GM19043 (cell line): Measurements from ENCODE around the gene CC2D1A.

ENCODE experiments used
- ATAC-seq: cut with Tn5 transposase; IDR thresholded peaks from one replicate; pipeline ENCODE4 v1.9.1; 2021; ENCODE audit warnings: low read depth; ENCODE audit not compliant: unreplicated experiment

The CC2D1A gene

DNA sequence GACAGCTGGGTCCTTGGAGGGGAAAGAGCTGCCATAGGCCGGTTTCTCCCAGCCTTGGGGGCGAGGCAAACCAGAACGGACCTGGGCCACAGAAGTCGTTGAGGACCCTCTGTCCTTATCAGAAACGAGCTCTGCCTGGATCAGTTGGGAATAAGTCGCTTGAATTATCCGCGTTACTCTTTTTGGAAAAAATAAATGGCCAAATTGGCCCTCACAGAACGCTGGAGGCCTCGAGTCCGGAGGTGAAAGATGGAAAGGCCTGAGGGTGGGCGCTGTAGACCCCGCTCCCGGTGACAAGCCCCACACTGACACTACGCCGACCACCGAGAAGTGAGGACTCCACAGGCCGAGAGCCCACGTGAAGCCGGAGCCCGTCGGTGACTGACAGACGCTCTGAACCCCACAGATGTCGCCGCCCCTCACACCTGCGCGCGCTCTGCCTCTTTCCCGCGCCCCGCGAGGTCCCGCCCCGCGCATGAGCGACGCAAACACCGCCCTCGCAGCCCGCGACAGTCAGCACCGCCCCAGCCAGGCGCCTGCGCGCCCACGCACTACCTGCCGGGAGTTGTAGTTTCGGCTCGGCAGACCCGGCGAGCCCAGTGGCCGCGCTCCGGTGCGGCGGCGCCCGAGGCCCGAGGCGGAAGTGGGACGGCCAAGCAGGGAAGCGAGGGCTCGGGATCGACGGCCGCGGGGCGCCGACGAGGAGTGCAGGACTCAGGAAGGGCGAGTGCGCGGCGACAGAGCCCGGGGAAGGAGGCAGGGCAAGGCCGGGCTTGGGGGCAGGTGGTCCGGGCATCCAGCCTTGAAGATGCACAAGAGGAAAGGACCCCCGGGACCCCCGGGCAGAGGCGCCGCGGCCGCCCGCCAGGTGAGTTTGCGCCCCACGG is at the start of gene CC2D1A, which contains the start of gene BRME1:
CC2D1A (plus strand) TSS at position 568 of the 887 bp plus-strand sequence; CDS start at position 809, 241 bp downstream.
BRME1 (minus strand) TSS at position 484 of the 887 bp plus-strand sequence. CDS start 1,225 bp downstream, outside the sequence.
- peak; percentile 80 for ATAC-seq

DNA sequence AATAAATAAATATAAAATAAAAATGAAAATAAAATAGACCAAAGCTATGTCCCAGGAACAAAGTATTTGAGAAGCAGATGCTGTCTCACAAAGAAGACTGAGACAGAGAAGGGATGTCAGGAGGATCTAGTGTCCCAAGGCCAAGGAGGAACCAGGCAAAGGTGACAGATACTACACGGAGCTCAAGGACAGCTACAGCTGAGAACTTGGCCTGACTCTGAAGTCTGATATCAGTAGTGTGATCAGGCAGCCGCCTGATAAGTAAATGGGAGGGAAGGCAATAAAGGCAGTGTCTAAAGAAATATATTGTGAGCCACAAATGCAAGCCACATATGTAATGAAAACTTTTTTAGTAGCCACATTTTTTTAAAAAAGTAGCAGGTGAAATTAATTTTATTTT is 49.5 kb upstream of the CC2D1A start:
- ATAC-seq: no peak

DNA sequence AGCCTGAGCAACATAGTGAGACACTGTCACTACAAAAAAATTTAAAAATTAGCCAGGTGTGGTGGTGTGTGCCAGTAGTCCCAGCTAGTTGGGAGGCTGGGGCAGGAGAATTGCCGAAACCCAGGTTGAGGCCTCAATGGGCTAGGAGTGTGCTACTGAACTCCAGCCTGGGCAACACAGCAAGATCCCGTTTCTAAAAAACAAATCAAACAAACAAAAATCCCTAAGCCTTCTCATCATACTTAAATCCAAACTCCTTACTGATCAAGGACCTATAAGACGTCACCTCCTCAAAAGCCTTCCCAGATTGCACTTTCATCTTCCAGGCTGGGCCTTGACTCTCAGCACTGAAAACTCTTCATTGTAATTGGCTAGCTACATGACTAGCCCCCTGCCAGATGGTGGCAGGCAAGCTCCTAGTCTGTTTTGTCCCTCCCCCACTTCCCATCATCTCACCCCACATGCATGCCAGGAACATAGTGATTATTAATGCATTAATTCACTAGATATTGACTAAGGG is 46.6 kb upstream of the CC2D1A start:
- ATAC-seq: no peak

DNA sequence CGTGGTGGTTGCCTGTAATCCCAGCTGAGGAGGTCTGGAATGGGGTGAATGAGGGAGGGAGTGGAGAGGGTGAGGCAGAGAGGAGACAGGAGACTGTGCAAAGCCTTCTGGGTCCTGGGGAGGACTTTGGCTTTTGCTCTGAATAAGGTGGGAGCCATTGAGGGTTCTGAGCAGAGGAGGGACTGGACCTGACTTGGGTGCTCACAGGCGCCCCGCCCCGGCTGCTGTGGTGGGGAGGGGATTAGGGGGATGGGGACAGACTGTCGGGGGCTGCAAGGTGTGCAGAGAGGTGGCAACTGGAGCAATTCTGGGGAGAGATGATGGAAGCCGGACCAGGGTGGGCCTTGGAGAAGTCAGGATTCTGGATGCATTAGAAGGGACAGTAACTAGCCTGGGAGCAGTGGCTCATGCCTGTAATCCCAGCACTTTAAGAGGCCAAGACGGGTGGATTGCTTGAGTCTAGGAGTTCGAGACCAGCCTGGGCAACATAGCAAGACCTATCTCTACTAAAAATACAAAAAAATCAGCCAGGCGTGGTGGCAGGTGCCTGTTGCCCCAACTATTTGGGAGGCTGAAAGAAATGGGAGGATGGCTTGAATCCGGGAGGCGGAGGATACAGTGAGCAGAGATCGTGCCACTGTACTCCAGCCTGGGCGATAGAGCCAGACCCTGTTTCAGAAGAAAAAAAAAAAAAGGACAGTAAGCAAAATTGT is 45.2 kb upstream of the CC2D1A start:
- ATAC-seq: no peak

DNA sequence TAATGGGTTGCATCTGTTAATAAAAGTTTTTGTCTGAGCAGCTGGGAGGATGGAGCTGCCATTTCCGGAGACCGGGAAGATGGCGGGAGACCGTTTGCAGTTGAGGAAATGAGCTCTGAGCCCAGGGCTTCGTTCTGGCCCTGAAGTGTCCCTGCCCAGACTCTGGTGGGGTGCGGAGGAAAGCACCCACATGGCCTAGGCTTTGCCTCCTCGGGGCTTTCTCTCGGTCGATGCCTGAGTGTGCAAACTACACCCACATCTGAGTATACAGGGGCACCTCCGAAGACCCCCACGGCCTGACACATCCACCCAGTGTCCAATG is 44.6 kb upstream of the CC2D1A start:
- ATAC-seq: peak; percentile 15

DNA sequence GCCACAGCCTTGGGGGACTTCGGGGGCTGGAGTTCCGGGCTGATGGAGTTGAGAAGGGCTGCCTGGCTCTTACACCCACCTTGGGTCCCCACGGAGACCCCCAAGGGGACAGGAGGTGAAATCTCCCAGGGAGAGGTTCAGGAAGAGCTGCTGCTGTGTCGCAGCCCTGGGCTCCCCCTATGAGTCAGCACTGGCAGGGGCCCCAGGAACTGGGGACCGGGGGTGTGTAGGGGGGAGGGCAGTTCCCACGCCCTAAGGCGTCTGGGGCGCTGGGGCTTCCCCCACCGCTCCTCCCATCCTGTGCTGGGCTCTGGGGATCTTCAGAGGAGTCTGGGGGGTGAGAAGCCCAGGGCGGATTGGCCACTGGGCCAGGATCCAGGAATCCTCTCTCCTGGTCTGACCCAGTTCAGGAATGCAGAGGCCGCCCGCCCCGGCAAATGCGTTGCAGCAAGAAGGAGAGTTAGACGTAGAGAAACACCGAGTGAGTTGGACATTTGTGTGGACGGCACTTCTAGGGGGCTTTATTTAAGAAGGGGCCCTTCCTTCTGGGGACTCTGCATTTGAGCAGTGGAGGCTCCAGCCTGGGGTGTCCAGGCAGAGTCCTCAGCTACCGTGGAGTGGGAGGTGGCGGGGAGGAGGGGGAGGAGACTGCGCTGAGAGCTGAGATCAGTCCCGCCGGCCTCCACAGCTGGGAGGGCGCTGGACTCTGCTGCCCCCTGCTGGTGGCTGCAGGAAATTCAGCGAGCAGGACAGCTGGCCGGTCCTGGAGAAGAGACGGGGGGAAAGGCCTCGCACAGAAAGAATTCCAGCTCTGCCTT is 44.1 kb upstream of the CC2D1A start:
- ATAC-seq: peak; percentile 73

DNA sequence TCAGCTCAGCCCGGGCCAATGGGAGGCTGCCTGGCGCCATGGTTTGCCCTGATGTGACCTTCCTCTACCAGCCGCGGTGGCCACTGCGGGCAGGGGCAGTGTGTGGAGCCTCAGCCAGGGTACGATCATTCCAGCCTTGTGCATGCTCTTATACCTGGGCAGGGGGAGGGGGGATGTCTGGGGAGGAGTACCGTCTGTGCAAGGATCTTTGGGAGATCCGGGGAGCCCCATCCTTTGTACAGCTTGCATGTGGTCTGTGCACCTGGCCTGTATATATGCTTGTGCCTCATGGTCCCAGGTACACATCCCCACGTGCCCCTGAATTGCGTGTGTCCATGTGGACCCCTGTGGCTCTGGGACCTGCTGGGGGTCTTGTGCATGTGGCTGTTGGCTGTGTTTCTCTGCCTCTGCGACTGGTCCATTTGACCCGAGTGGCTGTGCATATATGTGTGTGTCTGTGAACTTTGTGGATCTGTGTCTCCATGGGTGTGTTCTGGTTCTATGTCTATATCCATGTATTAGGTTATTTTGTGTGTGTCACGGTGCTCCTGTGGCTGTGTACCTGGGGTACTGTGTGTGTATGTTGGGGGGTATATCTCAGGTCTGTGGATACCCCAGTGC is 41.8 kb upstream of the CC2D1A start:
- no peak for ATAC-seq

DNA sequence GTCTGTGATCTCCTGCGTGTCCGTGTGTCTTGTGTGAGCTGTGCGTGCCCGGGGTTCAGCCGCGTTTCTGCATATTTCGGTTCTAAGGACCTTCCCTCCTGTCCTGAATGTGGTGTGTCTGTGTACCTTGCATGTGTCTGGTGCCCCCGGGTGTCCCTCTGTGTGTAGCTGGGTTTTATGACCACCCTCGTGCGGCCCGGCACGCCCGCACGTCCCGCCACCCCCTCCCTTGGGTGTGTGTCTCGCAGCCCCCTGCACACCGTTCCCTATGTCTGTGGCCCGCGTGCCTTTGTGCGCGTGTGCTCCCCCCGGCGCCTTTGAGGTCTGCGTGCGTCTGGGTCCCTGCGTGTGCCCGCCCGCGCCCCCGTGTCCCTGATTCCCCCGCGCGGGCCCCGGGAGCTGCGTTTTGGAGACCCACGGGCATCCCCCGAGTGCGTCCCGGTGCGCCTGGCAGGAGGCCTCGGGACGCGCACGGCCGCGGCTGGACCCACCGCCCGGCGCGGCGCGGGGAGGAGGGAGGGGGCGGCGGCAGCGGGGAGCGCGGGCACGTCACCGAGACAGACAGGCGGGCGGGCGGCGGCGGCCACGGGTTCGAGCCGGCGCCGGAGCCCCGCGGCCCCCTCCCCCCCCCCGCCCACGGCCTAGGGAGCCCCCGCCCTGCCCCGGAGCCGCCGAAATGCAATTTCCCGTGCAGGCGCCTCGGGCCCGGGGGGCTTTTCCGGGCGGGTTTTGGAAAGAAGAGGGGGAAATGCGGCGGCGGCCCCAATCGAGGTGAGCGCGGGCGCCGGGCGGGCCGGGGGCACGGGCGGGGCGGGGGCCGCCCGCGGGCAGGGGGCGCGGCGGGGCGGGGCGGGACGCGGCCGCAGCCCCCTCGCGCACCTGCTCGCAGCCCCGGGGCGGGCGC is 41.1 kb upstream of the CC2D1A start:
- no peak for ATAC-seq

DNA sequence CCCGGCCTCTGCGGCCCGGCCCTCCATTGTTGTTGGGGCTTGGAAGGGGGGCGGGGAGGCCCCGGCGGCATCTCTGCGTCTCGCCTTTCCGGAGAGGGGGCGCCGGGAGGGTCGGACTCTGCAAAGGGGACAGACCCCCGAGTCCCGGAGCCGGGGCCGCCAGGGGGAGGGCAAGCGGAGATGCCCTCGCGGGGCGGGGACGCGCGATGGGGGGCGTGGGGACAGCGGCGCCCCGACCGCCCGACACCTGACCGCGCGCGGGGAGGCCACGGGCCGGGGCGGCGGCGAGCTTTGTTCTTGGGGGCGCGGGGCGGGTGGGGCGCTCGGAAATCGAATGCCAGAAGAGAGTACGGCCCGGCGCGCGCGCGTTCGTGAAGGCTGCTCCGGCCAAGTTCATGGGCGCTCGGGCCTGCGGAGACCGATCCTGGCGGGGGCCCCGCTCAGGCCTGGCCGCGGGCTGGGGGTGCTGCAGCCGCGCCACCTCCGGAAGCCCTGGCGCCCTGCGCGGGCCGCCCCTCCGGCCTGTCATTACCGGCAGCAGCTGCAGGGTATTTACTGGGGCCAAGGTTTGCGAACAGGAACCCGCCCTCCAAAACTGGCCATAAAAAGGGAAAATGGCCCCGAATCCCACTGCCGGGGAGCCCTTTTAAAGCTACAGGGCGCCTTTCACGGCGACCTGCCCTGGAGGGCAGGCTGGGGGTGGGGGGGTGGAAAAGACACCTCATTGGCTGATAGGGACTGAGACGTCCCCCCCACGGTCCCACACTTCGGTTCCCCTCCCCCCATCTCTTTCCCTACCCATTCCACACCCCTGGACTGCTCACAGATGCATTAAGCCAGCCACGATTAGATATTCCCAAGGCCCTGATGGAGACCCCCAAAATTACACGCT is 40.2 kb upstream of the CC2D1A start:
- no peak for ATAC-seq

DNA sequence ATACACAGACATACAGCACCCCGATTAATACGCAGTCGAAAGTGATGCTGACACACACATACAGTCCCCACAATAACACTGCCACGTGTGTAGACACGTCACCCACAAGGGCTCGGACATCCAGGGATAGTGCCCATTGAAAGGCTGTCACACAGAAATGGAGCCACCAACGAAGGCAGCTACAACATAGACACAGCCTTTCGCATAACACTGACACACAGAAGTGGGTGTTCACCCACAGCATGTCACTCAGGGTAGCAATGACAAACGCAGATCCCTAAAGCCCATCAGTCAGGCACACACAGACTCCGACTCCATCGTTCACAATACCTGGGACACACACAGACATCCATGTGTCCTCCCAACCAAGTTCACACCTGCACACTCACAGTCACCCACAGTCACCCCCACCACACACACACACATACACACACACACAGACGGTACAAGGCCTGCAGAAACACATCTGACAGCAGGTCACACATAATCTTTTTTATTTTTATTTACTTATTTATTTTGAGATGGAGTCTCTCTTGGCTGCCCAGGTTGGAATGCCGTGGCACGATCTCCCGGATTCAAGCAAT is 39.4 kb upstream of the CC2D1A start:
- ATAC-seq: no peak

DNA sequence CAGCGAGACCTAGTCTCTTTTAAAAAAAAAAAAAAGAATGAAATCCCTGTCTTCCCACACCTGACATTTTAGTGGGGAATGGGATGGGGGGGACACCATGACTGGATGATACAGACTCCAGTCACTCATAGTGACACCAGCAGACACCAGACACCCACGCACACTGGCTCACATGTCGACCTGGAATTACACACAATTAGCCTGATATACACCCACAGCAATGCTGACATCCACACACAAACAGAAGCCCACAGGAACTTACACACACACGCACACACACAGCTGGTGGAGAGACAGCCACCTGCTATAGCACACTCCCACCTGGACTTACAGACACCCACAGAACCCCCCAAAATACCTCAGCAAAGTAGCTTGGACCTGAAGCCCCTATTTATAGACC is 37.3 kb upstream of the CC2D1A start:
- ATAC-seq: no peak

DNA sequence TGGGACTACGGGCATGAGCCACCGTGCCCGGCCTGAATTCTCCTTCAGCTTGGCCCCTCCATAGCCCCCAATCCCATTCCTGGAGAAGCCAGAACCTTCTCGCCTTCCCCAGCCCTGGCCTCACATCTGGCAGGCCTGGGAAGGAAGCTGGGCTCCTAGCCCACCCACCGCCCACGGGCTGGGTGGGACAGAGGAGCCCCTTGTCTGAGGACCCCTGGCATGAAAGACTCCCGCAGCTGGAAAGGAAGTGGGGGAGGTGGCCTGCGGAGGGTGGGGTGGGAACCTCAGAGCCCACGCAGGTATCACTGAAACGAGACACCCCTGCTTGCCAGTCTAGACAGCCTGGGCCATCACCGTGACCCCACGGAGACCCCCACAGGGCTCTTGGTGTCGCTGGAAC is 36.7 kb upstream of the CC2D1A start:
- no peak for ATAC-seq

DNA sequence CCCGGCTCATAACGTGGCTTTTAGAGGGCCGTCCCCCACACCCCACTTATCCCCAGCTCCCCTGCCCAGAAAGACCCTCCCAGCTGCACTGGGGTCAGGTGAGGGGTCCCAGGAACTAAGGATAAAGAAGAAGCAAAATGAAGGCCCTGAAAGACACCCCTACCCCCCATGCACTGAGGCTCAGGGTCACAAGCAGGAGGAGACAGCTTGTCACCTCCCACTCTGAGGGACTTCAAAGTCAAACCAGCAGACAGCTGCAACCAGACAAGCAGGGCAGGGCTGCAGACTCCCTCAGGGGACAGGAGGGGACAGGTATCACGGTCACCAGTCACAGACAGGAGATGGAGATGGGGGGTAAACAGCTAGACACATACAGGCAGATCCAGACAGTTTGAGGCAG is 35.1 kb upstream of the CC2D1A start:
- no peak for ATAC-seq

DNA sequence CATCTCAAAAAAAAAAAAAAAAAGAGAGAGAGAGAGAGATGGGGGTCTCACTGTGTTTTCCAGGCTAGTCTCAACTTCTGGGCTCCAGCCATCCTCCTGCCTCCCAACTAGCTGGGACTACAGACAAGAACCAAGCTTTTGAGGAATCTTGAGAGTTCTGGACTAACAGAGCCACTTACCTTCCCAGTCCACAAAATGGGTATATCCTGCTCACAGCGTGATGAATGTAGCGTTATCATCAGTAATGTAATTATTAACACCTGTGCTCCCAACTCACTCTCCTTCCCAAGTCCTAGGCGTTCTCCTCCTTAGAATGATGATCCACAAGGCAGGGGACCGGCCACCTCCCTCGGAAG is 33.7 kb upstream of the CC2D1A start:
- ATAC-seq: no peak

DNA sequence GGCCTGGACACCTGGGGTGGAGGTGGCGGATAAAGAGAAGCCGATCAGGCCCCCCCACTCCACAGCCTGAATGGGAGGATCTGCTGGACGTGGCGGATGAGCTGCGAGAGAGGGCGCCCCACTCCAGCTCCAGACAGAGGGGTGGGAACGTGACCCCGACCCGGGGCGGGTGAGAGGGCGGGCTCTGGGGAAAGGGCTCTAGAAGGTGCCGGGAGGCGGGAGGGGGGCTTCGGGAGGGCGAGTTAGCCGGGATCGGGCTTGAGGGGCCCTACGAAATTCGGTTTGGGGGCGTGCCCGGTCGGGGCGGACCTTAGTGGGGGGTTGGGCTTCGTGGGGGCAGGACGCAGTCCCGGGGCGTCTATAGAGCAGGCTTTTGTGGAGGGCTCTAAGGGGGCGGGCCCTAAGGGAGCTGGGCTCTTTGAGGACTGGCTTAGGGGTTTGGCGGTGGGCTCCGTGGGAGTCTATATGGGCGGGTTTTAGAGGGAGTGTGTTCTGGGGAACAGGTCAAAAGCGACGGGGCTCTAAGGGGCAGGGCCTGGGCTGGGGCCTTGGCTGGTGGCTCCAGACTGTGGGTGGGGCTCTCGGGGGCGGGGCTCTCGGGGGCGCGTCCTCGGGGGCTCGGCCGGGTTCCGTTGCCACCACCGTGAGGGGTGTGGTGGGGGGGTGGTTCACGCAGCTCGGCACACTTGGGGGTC is 33.2 kb upstream of the CC2D1A start:
- ATAC-seq: no peak

DNA sequence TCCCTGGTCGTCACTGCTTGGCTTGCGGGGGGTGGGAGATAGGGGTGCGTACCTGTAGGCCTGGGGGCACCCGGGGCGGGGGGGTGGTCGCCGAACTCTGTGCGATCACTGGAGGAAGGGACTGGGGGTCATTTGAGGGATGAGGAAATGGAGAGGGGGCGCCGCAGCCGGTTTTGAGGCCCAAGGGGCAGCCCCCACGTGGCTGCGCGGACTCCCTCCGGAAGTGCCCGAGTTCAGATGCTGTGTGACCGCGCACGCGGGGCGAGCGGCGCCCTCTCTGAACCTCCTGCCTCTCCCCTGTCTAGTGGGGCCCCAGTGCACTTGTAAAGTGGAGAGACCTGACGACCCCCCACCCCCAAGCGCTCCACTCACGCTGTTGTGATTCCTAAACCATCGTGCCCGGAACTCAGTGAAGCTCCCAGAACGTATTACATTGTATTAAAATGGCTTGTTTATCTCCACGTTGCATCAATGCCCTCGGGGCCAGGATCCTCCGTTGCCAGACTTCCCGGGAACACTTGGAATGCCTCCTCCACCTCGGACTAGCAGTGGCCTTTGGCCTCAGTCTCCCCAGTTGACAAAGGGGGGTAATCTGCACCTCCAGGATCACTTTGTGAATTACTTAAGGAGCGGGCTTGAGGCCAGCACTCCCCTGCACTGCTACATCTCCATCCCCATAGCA is 32.0 kb upstream of the CC2D1A start:
- ATAC-seq: no peak

DNA sequence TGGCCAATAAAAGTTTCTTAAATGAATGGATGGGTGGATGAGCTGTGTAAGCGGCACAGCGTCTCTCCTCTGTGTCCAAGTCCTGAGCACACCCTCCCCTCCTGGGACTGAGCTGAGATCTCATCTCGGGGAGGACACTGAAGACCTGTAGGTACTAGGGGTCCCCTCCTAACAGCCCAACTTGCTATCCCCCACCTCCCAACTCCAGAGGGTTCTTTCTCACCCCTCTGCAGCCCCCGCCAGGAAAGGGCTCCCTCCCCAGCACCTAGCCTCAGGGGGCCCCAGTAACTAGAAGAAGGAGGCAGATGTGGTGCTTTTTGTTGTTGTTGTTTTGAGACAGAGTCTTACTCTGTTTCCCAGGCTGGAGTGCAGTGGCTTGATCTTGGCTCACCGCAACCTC is 30.2 kb upstream of the CC2D1A start:
- no peak for ATAC-seq
